ENCODE results near the gene MAP2K1. TPM values are rescaled to one million over a fixed set of nuclear protein-coding genes. Genes with fewer than 3 reads are reported as not detected.

MAP2K1 gene
- total RNA-seq, 1 donor from 2014 or later: 44.5 TPM

GRCh38 chr15:66486887-66487286 lies 100.2 kb downstream of the MAP2K1 start:
- Histone ChIP-seq H3K4me1 (no peaks in the 10 kb centered on the region), H3K27me3 (no peaks in the 10 kb centered on the region), H3K36me3 (peaks cover 51% of the 10 kb centered on the region), H3K9me3 (no peaks in the 10 kb centered on the region), H3K4me3 (no peak overlapping the region), H3K27ac (no peak overlapping the region)
- intact Hi-C loops (cut with DNase I): no loop called here
- TF ChIP-seq CTCF (IDR thresholded peaks at IDR 0.05): no peak
- no peak for DNase-seq
- ATAC-seq: no peak

GRCh38 chr15:66488525-66488924 lies 101.8 kb downstream of the MAP2K1 start:
- ATAC-seq: no peak
- intact Hi-C loops (cut with DNase I): no loop called here
- Histone ChIP-seq H3K9me3 (no peaks in the 10 kb centered on the region), H3K4me3 (no peak overlapping the region), H3K4me1 (no peaks in the 10 kb centered on the region), H3K36me3 (peaks cover 67% of the 10 kb centered on the region), H3K27me3 (no peaks in the 10 kb centered on the region), H3K27ac (no peak overlapping the region)
- DNase-seq: no peak
- TF ChIP-seq CTCF (IDR thresholded peaks at IDR 0.05): no peak

GRCh38 chr15:66489179-66489791 lies 102.6 kb downstream of the MAP2K1 start:
- no peak for DNase-seq
- intact Hi-C loops (cut with DNase I): no loop called here
- no peak for TF ChIP-seq CTCF (IDR thresholded peaks at IDR 0.05)
- H3K27me3 ChIP-seq: no peaks in the 10 kb centered on the region
- no peaks in the 10 kb centered on the region for H3K4me1 ChIP-seq
- no peaks in the 10 kb centered on the region for H3K9me3 ChIP-seq
- no peak overlapping the region for H3K4me3 ChIP-seq
- no peak for ATAC-seq
- H3K36me3 ChIP-seq: peaks cover 74% of the 10 kb centered on the region
- H3K27ac ChIP-seq: no peak overlapping the region

- ATAC-seq (no peak), DNase-seq (no peak)
- H3K27me3 ChIP-seq: no peaks in the 10 kb centered on the region
- H3K4me3 ChIP-seq: no peak overlapping the region
- H3K9me3 ChIP-seq: no peaks in the 10 kb centered on the region
- TF ChIP-seq CTCF (IDR thresholded peaks at IDR 0.05): no peak
- intact Hi-C loops (cut with DNase I): no loop called here
- peaks cover 83% of the 10 kb centered on the region for H3K36me3 ChIP-seq
- H3K27ac ChIP-seq: no peak overlapping the region
- peaks cover 10% of the 10 kb centered on the region for H3K4me1 ChIP-seq
These were observed 105.1 kb downstream of the MAP2K1 start for GRCh38 chr15:66491846-66492245.

GRCh38 chr15:66494262-66494661 lies 107.5 kb downstream of the MAP2K1 start:
- no peak overlapping the region for H3K4me3 ChIP-seq
- peaks cover 21% of the 10 kb centered on the region for H3K4me1 ChIP-seq
- intact Hi-C loops (cut with DNase I): no loop called here
- H3K36me3 ChIP-seq: peaks cover 74% of the 10 kb centered on the region
- no peaks in the 10 kb centered on the region for H3K9me3 ChIP-seq
- no peak for TF ChIP-seq CTCF (IDR thresholded peaks at IDR 0.05)
- H3K27me3 ChIP-seq: no peaks in the 10 kb centered on the region
- ATAC-seq (no peak), DNase-seq (no peak)
- no peak overlapping the region for H3K27ac ChIP-seq
